Measurements from ENCODE around the gene PER3.

PER3 gene

GRCh38 chr1:7833035-7833434, 48.9 kb downstream of the PER3 start:
- no peak for DNase-seq (ENCODE audit: low spot score)

DNA sequence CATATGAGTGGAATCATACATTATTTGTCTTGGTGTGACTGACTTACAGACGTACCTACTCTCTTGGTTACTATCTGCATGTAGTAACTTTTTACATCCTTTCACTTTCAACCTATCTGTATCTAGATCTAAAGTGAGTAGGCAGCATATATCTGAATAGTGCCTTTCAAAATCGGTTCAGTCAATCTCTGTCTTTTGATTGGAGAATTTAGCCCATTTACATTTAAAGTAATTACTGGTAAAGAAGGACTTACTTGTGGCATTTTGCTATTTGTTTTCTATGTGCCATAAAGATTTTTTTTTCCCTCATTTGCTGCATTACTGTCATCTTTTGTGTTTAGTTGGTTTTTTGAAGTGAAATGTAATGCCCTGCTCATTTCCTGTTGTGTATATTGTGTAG, 54.6 kb downstream of the PER3 start:
- DNase-seq (ENCODE audit: low spot score): no peak

DNA sequence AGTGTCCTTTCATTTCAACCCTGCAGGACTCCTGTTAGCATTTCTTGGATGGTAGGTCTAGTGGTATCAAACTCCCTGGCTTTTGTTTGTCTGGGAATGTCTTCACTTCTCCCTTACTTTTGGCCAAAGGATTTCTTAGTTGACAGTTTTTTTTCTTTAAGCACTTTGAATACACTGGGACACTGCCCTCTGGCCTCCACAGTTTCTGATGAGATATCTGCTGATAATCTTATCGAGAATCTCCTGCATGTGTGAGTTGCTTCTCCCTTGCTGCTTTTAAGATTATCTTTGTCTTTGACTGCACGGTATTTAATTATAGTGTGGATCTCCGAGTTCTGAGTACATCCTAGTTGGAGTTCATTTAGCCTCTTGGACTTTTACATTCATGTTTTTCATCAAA, 55.4 kb downstream of the PER3 start:
- no peak for DNase-seq (ENCODE audit: low spot score)

GRCh38 chr1:7842517-7842916, 58.4 kb downstream of the PER3 start:
- DNase-seq (ENCODE audit: low spot score): no peak

- DNase-seq (ENCODE audit: low spot score): no peak
These were observed 61.7 kb downstream of the PER3 start for GRCh38 chr1:7845761-7846160.

DNA sequence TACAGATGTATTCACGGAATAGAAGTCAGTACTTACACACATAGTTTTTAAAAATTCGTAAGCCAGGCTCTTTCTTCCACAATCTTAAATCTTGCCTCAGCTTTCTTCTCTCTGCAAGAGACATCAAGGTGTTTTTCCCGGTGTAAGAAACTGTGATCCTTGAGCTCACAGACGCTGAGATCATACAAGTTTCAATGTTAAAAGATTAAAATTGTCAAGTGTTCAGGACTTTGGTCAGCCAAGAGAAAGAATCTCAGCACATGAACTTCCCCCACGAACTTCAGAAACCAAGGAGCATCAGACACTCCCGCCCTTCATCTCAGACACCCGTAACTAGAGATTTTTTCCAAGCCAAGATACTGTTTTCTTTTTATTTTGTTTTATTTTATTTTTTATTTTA, 62.6 kb downstream of the PER3 start:
- DNase-seq (ENCODE audit: low spot score): no peak

DNA sequence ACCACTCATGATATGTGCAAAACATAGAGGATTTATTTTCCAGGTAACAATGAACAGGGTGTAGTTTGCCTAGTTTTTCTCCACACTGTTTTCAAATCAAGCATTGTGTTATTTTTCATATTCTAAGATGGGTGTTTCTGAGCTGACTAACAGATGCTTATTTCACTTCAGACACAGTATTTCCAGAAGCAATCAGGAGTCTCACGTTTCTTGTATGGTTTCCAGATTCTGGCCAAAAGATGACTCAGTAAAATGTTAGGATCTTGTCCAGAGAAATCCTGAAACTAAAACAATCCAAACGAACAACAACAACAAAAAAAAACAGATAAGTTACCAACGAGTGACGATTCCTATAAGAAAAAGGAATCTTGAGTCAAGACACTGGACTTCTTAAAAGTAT, 63.5 kb downstream of the PER3 start:
- no peak for DNase-seq (ENCODE audit: low spot score)

- no peak for DNase-seq (ENCODE audit: low spot score)
These were observed 66.7 kb downstream of the PER3 start for GRCh38 chr1:7850786-7851185.

DNA sequence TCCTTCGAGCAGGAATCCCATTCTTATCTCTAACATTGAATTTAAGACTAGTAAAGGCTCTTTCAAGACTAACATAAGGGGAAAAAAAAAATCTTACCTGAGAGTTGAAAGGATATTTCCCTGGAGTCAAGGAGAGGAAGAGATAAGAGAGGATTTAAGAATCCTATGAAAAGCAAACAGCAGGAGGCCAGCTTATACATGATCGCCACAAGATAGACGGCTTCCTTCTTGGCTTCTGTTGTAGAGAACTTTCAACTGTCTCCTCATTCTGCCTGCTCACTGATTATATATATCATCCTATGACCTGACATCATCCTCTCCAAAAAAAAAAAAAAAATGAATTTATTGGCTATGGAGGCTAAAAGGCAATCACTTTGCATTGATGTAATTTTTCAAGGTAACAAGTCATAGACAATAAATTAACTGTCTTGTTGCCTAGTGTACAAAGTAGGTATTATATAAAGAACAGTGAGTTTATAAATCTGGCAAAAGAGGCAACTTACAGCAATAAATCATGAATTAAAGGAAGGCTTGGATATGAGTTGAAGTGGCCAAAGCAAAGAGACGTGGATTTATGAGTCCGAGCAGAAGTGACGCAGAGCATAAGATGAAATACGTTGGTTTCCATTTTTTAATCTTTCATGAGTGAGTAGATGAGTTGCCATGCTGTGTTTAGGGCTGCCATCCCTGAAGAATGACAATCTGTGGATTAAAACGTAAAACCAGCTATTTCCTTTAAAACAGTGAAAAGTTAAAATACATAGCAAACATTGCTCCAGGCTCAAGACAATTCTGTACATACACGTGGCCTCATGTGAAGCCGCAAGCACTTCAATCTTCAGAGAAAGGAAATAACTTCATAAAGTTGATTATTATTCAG, 69.0 kb downstream of the PER3 start, which contains the start of gene UTS2:
TSS of gene UTS2 (minus strand) at position 262 of the 880 bp plus-strand sequence. CDS start at position 200, 62 bp downstream.
- DNase-seq (ENCODE audit: low spot score): no peak

DNA sequence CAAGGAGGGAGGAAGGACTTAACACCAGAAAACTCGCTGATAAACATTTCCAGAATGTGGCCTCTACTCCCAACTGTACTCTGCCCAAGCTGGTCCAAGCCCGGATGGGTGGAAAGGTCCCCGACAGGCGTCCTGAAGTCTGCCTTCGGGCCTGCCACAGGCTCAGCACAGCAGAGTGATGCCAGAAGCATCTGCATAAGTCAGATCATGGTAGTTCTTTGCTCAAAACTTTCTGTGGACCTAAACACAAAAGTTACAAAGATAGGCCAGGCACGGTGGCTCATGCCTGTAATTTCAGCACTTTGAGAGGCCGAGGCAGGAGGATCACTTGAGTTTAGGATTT, 69.6 kb downstream of the PER3 start:
- no peak for DNase-seq (ENCODE audit: low spot score)

DNA sequence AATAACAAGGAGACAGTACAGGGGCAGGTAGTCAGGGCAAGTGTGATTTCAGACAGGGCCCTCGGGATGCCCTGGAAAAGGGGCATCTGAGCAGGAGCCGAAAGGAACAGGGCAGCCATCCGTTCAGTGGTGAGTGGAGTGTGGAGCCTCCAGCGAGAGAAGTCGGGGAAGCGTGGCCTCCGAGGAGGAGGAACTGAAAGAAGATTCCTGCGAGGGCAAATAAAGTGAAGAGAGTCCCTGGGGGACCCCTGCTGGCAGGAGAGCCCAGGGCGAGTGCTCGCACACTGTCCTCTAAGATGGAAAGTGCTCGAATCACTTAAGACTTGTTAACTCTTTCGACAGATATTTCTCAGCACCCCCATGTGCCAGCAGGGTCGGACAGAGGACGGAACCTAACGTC, 72.3 kb downstream of the PER3 start:
- DNase-seq (ENCODE audit: low spot score): peak; percentile 45

DNA sequence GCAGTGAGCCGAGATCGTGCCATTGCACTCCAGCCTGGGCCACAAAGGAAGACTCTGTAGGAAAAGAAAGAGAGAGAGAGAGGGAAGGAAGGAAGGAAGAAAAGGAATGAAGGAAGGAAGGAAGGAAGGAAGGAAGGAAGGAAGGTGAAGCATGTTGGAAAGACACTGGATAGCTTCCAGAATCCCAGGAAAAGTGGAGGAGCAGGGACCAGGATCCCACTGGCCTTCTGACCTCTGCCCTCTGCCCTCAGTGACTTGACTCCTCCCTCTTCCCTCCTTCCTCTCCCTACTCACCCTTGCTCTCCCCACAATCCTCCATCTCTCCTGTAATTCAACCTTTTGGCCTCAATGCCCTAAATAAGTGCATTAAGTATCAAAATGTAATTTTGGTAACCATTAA, 72.9 kb downstream of the PER3 start:
- DNase-seq (ENCODE audit: low spot score): no peak

DNA sequence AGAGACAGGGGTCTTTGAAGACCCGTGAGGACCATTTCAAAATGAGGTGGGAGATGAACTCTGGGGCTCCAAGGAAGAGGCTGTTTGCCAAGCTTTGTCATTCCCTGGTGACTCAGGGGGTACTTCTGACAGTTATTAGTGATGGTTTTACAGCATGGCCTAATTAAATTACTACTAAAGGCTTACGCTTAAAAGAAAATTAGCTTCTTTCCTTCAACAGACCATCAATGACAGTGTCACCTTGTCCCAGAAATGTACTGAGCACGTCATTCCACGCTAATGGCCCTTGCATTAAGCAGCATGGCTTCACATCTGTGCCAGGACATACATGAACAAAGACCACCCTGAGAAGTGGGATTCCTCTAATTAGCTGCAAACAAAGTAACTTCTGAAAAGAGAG, 73.9 kb downstream of the PER3 start:
- no peak for DNase-seq (ENCODE audit: low spot score)

DNA sequence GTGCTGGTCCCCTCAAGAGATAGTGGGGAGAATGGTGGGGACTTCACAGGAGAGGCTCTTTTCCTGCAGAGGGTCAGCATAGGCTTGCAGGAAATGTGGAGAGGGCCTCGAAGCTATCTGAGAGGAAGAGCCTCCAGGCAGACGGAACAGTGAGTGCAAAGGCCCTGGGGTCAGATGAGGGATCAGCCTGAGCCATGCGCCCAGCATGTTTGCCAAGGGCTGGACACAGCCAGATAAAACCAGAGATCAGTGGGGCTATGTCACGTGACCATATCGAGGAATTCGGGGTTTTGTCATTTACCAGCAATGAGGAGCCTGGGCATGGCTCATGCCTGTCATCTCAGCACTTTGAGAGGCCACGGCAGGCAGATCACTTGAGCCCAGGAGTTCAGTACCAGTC, 75.3 kb downstream of the PER3 start:
- DNase-seq (ENCODE audit: low spot score): no peak

DNA sequence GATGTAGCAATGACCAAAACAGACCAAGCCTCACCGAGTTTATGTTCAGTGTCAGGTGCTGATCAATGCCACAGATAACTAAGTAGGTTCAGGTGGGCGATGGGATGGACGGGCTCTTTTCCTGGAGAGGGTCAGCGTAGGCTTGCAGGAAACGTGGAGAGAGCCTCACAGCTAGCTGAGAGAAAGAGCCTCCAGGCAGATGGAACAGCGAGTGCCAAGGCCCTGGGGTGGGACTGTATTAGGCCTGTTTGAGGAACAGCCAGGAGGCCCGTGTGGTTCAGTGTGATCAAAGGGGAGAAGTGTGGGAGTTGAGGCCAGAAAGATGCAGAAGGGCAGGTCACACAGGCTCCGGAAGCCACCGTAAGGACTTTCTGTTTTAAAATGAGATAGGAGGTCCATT, 76.0 kb downstream of the PER3 start:
- no peak for DNase-seq (ENCODE audit: low spot score)

DNA sequence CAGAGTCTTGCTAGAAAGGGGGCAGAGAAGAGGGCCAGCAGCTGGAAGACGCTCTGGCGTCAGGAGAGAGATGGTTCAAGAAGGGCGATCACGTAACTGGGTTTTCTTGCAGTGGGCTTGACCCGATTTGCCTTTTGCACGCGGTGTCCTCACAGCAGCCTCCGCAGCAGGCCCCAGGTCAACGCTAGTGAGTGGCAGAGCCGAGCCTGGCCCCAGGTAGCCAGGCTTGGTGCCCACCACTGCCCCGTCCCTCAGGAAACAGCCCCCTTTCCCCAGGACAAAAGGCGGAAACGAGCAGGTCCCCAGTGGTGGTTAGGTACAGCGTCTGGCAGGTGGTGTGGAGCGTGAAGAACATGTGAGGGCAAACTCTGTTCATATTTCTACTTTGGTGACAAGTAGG, 77.4 kb downstream of the PER3 start:
- no peak for DNase-seq (ENCODE audit: low spot score)

DNA sequence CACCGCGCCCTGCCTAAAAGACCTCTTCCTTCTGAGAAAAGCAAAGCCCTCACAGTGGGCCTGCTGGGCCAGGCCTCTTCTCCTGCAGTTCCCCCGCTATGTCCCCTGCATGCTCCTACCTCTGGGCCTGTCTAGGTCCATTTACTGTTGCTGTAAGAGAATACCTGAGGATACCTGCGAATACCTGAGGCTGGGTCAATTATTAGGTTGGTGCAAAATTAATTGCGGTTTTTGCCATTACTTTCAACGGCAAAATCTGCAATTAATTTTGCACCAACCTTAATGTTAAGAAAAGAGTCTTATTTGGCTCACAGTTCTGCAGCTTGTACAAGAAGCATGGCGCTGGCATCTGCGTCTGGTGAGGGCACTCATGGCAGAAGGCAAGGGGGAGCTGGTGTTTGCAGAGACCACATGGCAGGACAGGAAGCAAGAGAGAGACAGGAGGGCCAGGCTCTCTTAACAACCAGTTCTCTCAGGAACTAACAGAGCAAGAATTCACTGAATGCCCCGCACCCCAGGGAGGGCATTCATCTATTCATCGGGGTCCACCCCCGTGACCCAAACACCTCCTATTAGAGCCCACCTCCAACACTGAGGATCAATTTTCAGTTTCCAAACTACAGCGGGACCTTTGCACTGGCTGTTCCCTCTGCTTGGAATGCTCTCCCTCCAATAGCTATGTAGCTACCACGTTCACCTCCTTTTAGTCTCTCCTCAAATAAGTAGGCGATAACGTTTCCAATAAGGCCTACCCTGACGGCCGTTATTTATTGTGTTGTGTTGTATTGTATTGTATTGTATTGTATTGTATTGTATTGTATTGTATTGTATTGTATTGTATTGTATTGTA, 78.3 kb downstream of the PER3 start:
- DNase-seq (ENCODE audit: low spot score): no peak

DNA sequence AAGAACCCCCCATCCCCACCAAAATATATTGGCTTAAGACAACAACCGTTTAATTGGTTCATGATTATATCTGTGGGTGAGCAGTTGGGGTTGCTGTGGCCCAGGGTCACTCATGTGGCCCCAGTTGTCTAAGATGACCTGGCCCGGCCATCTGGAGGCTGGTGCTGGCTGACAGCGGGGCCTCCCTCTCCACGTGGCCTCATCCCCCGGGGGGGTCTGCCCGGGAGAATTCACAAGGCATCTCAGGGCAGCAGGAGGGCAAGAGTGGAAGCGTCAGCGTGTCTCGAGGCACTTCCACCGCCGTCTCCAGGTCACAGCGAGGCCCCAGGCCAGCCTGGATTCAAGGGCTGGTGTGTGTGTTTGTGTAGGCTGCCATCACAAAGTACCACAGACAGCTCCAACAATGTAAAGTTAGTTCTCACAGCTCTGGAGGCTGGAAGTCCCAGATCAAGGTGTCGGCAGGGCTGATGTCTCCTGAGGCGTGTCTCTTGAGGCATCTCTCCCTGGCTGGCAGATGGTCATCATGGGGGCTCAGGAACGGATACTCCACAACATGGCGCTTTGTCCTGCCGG, 79.8 kb downstream of the PER3 start:
- no peak for DNase-seq (ENCODE audit: low spot score)

GRCh38 chr1:7865978-7866377, 81.9 kb downstream of the PER3 start:
- no peak for DNase-seq (ENCODE audit: low spot score)

DNA sequence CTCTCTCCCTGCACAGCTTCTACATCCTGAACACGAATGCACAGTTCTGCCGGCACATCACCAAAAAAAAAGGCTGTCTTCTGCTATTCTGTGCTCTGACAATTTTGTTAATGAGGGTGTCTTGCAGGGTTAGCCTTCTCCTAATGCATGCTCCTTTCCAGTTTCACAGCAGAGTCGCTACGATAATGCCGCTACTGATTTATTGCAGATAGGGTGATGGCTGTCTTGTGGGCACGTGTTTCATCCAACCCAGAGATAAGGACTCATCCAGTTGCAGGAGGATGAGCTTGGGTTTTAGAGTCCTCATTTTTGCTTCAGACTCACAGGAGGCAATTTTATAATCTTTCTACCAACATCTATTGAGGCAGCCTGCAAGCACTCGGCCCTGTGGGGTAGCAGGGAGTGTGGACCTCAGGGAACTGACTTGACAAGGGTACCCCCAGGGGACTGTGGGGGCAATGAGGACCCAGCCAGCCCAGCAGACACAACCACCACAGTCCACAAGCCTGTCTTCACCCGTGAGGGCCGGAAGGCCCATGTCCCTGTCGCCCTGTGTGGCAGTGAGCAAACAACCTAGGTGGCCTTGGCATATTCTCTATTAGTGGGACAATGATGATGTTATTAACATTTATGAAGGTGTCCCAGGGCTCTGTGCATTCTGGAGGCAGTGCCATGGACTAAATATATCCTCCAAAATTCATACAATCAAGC, 84.1 kb downstream of the PER3 start:
- DNase-seq (ENCODE audit: low spot score): no peak

GRCh38 chr1:7869136-7869920, 85.2 kb downstream of the PER3 start:
- no peak for DNase-seq (ENCODE audit: low spot score)

DNA sequence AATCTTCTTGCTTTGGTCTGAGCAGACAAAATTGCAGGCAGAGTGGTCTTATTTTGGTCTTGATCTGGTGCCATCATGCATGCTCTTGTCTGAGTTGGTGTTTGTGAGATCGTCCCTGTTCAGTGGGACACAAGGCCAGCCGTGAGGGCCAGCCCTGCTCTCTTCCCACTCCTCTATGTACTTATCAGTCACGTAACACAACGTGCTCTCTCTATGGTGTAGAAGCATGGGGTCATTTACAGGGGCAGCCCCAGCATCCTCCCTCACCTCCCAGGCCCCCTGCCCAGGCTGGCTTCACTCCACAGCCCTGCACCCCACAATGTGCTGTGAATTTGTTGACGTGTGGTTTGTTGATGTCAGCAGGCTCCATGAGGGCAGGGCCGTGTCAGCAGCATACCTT, 87.0 kb downstream of the PER3 start:
- no peak for DNase-seq (ENCODE audit: low spot score)
